GM18909 (cell line): ENCODE data around the gene DYNLRB1.

ENCODE experiments used
- ATAC-seq: cut with Tn5 transposase; IDR thresholded peaks from one replicate; pipeline ENCODE4 v1.9.1; 2021; ENCODE audit warnings: mild to moderate bottlenecking; ENCODE audit not compliant: unreplicated experiment, poor library complexity

Gene DYNLRB1

DNA sequence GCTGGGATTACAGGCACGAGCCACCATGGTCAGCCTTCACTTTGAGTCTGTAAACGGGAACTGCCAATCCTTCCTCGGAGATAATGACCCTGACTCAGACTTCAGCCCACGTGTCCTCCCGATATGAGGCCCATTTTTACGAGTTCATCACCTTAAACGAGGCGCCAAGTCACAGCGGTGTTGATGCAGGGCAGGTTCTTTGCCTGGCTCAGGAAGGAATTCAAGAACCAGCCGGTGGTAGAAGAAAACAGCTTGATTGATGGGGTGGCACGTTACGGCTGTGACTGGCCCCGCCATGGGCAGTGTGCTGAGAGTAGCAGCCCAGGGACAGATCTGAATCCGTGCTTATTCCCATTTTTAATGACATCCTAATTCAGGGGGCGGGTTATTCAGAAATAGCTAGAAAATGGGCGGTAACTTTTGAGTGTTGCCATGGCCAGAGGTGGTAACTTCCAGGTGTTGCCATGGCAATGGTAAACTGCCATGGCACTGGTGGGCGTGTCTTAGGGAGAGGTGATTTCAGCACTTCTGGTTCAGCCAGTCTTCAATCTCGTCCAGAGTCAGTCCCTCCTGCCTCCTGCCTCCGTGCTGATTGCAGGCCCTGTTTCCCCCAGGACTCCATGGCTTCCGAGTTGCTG, 33.2 kb downstream of the DYNLRB1 start:
- ATAC-seq = no peak

DNA sequence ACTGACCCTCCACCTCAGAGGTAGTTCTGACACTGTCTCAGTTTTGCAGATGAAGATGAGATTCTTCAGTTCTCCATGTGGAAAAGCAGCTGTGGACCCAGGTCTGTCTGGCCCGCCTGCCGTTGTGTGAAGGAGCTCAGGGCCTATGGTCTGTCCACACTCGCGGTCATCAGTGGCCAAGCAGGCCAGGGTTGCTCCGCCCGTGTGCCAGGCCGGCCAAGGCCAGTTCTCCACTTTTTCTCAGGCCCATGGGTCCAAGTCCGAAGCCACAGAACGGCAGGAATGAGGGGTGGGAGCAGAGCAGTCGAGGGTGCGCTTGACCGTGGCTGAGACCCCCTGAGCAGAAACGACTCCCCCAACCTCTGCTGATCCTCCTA, 33.7 kb downstream of the DYNLRB1 start:
- ATAC-seq = no peak

DNA sequence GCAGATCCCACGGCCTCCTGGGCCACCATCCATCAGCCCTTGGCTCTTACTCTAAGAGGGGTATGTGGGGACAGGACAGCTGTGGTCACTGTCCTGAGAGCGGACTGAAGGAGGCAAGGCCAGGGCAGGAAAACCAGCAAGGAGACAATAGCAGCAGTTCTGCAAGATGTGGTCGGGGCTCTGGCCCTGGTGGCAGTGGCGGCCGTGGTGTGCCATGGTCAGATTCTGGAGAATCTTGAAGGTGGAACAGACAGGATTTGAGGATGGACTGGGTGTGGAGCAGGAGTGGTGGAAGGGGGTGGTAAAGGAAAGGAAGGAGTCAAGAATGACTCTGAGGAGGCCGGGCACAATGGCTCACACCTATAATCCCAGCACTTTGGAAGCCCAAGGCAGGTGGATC, 36.3 kb downstream of the DYNLRB1 start:
- no peak for ATAC-seq

DNA sequence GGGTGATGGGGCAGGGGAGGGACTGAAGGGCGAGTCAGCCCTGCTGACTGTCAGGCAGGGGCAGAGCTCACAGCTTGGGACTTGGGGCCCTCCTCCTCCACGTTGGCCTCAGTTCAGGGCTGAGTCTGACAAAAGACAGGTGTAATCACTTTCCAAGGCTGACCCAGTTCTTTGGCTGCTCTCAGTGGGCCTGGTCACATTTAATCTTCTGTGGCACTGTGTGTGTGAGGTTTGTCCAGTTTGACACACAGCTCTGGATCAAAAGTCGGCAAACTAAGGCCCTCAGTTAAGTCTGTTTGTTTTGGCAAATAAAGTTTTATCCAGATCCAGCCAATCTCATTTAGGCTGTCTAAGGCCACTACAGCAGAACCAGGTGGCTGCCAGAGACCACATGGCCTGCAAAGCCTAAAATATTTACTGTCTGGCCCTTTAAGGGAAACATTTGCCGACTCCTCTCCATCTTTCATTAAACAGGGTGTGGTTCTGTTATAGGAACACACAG, 37.2 kb downstream of the DYNLRB1 start:
- ATAC-seq = no peak

DNA sequence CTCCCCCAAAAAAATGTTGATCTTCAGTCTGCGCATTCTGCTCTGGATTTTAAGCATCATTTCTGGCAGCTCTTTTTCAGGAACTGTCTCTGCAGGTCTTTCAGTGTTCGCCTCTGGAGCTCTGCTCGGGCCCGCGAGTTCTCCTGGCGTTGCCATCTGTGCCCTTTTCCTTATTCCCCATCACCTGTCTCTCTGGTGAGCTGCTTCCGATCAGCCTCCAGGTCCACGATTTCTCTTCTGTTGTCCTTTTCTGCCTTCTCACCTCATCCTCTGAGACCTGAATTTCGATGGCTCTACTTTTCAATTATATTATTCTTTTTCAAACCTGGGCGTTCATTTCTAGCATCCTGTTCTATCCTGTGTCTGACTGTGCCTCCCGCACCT, 41.7 kb downstream of the DYNLRB1 start:
- ATAC-seq = no peak

DNA sequence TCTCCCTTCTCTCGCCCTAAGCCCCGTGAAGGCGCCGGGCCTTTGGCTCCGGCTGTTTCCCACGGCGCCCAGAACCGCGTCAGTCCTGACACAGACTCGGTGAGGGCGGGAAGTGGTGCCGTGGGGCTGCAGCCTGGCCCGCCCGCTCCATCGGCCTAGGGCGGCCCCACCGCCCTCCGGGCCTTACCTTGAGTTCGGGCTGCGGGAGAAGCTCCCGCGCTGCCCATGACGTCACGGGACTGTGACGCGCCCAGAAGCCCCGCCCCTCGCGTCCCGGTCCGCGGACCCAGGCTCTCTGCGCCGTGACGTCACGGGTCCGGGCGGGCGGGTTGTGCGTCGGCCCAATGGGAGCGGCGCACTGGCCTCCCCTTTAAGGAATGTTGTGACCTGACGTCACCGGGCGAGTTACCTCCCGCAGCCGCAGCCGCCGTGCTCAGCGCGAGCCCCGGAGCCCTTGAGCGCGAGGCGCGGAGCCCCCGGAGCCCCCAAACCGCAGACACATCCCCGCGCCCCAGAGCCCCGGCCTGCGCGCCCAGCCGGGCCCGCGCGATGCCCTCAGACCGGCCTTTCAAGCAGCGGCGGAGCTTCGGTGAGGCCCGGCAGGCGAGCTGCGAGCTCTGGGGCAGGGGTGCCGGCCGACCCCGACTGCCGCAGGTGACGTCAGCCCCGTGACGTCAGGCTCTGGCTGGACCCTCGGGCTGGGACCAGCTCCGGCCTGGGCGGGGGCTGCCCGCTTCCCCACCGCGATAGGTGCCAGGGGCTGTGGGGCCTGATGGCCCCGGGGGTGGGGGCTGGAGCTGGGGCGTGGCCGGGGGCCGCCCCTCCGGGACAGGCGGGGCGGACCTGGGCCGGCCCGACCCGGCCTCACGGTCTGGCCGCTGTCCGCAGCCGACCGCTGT, 42.3 kb downstream of the DYNLRB1 start, which contains the start of gene MAP1LC3A:
TSS of gene MAP1LC3A (plus strand) at position 399 of the 899 bp plus-strand sequence. CDS start at position 550, 151 bp downstream.
- ATAC-seq = peak; percentile 67

DNA sequence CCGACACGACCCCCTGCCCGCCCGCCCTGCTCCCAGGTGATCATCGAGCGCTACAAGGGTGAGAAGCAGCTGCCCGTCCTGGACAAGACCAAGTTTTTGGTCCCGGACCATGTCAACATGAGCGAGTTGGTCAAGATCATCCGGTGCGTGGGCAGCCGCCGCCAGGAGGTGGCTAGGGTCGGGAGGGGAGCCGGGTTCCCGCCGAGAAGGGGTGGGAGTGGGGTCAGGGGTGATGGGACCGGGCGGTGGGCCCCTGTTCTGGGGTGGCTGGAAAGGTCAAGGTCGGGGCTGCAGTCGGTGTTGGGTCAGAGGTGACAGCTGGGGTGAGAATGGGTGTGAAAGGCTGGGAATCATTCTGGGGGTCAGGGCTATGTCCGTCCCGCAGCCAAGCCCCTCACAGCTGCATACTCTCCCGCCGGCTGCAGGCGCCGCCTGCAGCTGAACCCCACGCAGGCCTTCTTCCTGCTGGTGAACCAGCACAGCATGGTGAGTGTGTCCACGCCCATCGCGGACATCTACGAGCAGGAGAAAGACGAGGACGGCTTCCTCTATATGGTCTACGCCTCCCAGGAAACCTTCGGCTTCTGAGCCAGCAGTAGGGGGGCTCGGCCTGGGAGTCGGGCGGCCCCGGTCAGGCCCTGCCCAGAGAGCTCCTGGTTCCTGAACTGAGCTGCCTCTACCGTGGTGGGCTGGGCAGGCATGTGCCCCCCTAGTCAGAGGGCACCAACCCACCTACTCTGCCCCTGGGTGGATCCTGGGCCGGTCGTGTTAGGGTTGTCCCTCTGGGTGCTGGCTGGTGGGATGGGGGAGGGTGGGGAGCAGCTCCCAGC, 43.3 kb downstream of the DYNLRB1 start:
- no peak for ATAC-seq

DNA sequence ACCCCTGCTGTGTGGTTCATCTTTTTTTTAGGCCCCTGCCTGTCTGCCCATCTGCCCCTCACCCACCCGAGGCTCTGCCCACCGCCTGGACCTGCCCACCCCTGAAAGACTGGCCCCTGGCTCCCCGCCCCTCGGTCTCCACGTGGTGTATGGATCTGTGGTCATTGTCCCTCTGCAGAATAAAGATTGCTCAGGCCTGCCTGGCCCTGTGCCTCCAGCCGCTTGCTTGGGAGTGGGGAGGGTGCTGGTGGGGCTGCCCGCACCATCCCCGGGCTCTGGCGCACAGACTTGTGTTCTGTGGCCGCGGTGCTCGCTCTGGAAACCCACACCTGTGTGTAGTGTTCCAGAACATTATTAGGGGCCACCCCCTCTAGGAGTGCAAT, 43.9 kb downstream of the DYNLRB1 start:
- no peak for ATAC-seq

DNA sequence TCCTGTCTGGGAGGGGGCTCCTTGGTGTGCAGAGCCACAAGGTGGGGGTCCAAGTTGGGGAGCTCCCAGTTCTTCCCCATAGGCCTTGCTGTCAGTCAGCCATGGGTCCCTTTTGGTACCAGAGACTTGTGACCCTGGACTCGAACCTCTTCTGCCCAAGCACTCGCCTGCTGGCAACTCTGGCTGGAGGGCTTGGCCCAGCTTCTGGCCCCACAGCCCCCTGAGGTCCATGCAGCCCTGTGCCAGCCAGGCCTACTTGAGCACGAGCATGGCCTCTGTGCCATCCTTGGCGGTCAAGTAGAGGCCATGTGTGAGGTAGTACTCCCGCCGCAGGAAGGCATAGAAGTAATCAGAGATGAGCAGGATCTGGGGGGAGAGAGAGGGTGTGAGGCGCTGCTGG, 44.4 kb downstream of the DYNLRB1 start:
- no peak for ATAC-seq

DNA sequence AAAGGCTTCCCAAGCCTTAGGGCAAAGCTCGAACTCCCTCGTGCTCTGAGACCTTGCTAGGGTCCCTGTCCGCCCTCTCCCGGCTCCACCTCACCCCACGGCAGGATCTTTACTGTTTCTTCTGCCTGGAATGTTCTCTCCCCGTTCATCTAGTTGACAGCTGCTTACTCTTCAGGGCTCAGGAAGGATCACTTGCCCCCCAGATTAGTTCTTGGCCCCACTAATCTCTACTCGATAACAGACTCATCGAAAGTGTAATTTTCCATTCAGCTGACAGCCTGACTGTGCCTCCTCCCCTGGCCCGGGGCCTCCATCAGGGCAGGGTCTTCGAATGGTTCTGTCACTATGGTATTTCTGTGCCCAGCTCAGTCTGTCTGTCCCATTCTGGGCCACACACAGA, 45.4 kb downstream of the DYNLRB1 start:
- ATAC-seq = no peak

DNA sequence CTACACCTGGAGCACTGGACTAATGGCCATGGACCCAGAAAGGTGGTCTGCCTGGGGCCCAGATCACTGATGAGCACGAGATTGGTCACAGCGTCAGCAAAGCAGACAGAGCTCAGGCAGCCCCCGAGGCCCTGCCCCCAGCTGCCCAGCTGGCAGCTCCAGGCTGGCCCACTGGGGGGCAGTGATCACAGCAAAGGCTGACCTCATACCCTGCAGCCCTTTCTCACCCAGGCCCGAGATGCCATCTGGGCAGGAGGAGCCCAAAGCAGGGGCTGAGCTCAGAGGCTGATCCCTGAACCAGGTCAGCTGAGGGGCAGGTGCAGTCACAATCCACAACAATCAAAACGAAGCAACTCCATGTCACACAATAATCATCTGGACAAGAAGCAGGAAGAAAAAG, 46.4 kb downstream of the DYNLRB1 start:
- no peak for ATAC-seq

DNA sequence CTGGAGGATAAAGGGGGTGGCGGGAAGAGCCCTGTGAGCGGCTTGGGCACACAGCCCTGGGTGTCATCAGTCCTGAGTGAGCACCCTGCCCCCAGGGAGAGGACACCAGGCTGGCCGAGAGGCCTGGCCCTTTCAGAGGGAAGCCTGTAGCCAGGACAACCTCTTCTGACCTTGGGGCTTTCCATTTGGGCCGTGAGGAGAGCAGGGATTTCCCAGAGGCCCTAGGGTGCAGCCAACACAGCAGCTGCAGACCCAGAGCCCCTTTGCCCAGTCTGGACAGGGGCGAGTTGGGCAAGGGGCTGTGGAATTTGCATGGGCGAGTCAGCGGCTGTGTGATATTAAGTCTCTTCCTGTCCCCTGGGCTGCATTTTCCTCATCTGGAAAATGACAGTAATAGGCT, 48.6 kb downstream of the DYNLRB1 start:
- ATAC-seq = no peak

DNA sequence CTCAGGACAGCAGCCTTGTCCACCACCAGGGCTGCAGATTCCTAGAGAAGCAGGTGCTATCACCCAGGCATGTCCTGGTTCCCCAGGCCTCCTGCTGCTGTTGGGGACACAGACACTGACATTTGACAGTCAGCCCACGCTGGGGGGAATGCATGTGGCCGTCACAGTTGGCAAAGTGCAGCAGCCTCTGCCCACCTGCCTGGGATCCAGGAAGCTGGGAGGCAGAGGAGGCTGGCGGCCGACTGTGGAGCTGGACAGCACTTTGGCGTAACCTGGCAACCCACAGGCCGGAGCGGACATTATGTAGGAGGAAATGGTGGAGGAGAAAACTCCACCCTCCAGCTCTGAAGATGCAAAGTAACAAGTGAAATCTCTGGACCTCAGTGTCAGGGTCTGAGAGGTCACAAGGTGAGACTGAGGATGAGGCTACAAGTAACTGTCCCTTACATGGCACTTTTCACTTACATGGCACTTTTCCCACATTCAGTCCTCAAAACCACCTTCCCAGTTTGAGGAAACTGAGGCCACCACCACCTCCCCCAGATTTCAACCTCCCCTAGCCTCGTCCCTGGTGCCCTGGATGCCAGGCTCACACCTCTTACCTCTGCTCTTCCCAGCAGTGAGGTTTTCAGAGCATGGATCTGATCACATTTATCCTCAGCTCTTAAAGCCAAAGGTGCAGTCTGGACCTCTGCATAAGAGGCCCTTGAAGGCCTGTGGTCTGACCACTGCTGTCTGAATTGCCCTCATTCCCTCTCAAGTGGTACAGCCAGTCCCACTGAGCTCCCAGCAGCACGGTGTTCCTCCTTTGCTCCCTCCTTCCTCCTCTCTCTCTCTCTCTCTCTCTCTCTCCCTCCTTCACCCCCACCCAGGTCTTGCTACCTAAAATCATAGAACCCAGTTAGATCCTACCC, 51.0 kb downstream of the DYNLRB1 start:
- ATAC-seq = no peak

DNA sequence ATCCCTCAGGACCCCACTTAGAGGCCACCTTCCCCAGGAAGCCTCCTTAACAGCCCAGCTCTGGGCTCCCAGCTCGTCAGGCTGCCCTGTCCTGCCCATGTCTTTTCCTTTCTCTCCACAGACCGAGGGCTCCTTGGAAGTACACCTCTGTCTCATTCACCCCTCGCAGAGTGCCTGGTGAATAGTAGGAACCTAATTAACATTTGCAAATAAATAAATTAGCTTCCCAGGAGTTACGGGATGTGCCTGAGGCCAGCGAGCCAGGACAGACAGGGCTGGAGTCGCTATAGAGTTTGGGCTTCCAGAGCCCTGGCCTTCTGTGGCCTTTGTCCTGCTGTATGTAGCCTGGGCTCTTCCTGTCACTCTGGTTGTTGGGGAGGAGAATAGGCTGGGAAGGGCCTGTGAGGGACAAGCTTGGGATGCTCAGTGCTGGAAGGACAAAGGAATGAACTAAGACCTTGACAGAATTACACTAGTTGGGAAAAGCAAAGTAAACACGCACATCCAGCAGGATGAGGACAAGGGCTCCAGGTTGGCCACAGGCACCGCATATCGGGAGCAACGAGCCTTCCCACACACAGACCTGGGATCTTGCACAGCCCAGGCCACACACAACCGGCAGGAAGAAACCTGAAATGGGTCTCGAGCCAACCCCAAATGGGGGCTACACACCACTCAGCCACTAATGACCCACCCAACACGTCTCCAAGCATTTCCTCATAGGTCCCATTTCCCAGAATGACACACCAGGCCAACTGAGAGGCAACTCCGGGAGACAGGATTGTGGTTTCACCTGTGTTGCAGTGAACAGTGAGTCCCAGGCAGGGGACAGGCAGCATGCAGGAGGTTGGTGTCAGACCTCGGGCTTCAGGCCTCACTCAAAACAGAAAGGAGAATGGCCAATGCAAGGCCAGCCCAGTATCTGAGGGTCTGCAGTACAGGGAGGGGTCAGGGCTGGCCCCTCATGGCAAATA, 52.0 kb downstream of the DYNLRB1 start:
- no peak for ATAC-seq

DNA sequence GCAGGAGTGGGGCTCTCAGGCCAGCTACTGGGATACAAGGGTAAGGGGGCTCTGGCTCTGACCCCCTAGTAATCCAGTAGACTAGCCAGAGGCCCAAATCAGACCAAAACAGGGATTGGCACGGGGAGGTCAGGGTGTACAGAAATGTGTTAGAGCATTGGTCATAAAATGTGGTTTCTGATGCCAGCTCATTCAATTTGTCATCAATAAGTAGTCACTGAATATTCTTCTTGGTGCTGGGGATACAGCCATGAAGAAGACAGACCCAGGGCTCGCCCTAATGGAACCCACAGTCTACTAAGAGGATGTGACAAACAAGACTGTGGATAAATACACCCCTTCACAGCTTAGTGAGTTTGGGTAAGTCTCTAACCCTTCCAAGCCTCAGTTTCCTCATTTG, 53.4 kb downstream of the DYNLRB1 start:
- ATAC-seq = no peak

DNA sequence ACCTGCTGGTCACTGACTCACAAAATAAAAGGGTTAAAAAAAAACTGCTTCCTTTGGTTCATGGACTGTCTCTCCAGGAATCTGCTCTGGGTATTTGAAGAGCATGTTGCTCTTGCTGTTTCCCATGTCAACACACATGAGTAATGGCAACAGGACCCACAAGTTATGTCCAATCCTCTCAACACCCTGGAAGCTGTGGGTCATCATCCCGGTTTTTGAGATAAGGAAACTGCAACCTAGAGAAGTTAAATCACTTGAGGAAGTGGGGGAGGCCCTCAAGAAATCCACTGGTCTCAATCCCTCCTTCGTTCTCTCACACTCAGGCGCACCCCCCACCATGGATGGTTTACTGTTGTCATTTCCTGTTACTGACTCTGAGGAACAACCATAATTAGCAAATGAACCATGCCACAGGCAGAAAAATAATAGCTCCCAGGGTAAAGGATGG, 54.7 kb downstream of the DYNLRB1 start:
- no peak for ATAC-seq

DNA sequence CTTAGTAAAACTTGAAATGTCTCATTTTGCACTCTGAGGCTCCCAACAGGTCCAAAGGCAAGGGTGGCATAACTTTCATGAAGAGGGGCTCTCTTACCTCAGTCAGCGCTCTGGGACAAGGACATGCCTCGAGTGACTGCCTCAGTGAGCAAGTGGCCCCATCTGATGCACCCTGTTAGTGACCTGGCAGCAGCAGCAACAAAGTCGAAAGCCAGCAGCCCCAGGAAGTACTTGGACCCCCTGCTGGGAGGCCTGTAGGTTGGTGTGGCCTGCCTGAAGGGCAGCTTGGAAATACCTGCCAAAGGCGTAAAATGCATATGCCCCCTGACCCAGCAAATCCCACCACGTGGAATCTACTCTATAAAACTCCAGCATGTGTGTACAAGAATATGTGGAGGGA, 55.5 kb downstream of the DYNLRB1 start:
- ATAC-seq = no peak

DNA sequence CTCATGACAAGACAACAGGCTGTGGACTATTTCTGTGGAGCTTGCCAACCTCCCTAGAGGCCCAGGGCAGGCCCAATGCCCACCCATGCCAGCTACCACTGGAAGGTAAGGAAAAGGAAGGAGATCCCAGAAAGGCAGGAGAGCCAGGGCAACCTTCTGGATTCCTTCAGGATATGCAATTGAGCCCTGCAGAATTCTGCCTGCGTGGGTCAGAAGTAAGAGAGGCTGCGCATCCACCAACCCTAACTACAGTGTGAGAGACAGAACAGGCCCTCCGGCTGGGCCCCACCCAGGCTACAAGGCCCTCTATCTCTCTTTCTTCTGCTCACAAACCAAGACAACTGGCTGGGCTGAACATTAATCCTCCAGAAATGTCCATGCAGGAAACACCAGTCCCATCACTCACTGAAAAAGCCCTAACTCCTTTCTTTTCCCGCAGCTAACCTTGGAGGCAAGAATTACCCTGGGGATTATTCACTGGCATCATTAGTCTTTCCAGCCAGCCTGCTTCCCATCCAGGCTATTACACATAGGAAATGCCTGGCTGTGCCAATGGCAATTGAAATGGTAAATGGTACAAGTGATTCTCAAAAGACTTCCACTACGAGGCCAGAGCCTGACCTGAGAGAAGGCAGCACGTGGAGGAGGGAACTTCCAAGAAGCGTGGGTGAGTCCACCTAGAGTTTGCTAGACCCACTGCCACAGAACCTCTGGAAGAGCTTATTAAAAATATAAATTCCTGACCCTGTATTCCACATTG, 57.5 kb downstream of the DYNLRB1 start:
- no peak for ATAC-seq
